GM19372 (cell line): ENCODE data around the gene ZNF695.
A peak's percentile ranks its signal among the peaks of the same experiment; 100 is the strongest.
"Not testable (repeated sequence)": the region's sequence is repeated elsewhere in the genome, so short reads cannot be mapped to it uniquely, and the experiment has no call there.

ENCODE experiments used
- ATAC-seq: cut with Tn5 transposase; IDR thresholded peaks from one replicate; pipeline ENCODE4 v1.9.1; 2021; ENCODE audit warnings: mild to moderate bottlenecking, low read depth, moderate library complexity; ENCODE audit not compliant: unreplicated experiment

Gene ZNF695

GRCh38 chr1:247007511-247008405 lies at the start of gene ZNF695:
Gene ZNF695, minus strand, starts transcription at chr1:247008057. Its CDS starts 149 bp downstream, at chr1:247007908.
- ATAC-seq, result peak; percentile 99

DNA sequence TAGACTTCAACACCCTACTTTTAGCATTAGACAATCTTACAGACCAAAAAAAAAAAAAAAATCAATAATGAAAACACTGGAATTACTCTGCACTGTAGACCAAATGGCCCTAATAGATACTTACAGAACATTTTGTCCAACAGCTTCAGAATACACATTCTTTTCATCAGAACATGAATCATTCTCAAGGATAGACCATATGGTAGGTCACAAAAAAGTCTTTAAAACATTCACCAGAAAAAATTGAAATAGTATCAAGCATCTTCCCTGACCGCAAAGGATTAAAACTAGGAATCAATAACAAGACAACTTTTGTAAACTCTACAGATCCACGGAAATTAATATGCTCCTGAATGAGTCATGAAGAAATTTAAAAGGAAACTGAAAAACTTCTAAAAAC lies 48.2 kb upstream of the ZNF695 start:
- no peak for ATAC-seq

DNA sequence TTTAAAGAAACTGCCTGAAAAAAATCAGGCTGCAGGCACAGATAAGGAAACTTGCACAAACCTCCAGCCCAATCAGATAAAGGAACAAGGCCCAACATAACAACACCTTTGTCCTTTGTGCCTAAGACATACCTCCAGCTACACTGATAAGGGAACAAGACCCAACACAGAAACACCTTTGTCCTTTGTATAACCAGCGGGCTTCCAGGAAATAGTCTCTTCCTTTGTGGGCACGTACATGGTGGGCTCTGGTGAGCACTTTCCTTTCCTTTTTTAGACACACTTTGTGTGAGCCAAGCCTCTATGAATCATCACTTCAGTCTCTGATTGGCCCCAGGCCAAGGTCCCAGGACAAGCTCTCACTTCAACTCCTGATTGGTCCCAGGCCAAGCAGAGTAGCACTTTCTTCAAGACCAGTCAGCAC lies 47.1 kb upstream of the ZNF695 start:
- ATAC-seq, result no peak

GRCh38 chr1:247047702-247048101 lies 39.8 kb upstream of the ZNF695 start:
- ATAC-seq, result no peak

DNA sequence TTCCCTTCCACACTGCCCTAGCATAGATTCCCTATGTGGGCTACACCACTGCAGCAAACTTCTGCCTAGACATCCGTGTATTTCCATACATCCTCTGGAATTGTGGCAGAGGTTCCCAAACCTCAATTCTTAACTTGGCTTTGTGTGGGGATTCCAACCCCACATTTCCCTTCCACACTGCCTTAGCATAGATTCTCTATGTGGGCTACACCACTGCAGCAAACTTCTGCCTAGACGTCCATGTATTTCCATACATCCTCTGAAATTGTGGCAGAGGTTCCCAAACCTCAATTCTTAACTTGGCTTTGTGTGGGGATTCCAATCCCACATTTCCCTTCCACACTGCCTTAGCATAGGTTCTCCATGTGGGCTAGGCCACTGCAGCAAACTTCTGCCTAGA lies 39.4 kb upstream of the ZNF695 start:
- no peak for ATAC-seq

DNA sequence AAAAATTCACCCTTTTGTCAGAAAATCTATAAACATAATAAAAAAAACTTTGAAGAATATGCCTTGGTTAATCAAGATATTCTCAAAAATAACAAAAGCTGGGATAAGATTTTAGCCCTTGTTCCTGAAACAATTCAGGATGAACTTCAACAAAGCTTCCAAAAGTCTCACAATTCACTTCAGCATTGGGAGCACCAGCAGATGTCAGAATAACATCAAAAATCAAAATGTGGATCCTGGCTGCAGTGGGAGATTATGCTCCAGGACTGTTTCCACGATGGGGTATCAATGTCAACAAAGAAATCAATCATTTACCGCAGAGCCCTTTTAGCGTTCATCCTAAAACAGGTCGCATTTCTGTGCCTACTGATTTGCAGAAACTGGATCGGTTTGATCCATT lies 35.5 kb upstream of the ZNF695 start:
- ATAC-seq, result no peak

DNA sequence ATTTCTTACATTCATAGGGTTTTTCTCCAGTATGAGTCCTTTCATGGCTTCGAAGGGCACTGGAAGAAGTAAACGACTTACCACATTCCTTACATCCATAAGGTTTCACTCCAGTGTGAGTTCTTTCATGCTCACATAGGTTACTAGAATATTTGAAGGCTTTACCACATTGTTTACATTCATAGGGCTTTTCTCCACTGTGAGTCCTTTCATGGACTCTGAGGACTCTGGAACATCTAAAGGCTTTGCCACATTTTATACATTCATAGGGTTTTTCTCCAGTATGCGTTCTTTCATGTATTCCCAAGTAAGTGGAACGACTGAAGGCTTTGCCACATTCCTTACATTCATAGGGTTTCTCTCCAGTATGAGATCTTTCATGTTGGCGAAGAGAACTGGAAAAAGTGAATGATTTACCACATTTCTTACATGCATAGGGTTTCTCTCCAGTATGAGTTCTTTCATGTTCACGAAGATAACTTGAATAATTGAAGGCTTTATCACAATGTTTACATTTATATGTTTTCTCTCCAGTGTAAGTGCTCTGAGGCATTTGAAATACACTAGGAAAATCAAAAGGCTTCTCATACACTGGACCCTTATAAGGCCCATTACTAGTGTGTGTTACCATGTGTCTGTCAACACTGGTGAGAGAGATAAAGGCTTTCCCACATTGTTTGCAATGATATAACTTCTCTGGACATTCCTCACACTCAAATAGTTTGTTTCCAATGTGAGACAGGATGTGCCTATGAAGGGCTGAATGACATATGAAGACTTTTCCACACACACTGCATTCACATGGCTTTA lies 29.9 kb upstream of the ZNF695 start:
- no peak for ATAC-seq

DNA sequence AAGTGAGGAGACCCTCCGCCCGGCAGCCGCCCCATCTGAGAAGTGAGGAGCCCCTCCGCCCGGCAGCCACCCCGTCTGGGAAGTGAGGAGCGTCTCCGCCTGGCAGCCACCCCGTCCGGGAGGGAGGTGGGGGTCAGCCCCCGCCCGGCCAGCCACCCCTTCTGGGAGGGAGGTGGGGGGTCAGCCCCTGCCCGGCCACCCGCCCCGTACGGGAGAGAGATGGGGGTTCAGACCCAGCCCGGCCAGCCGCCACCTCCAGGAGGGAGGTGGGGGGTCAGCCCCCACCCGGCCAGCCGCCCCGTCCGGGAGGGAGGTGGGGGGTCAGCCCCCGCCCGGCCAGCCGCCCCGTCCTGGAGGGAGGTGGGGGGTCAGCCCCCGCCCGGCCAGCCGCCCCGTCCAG lies 24.4 kb upstream of the ZNF695 start:
- not testable (repeated sequence) for ATAC-seq

DNA sequence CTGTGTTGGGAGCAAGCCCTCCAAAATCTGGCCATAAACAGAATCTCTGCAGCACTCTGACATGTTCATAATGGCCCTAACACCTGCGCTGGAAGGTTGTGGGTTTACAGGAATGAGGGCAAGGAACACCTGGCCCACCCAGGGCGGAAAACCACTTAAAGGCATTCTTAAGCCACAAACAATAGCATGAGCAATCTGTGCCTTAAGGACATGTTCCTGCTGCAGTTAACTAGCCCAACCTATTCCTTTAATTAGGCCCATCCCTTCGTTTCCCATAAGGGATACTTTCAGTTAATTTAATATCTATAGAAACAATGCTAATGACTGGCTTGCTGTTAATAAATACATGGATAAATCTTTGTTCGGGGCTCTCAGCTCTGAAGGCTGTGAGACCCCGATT lies 16.8 kb upstream of the ZNF695 start:
- ATAC-seq, result not testable (repeated sequence)

GRCh38 chr1:247013391-247013790 lies 5.5 kb upstream of the ZNF695 start:
- no peak for ATAC-seq

GRCh38 chr1:247008406-247008799 lies 546 bp upstream of the ZNF695 start:
- no peak for ATAC-seq

GRCh38 chr1:247004081-247004480 lies 3.8 kb downstream of the ZNF695 start:
- ATAC-seq, result not testable (repeated sequence)

- ATAC-seq, result no peak
Measured at GRCh38 chr1:246989901-246990300, 18.0 kb downstream of the ZNF695 start.

DNA sequence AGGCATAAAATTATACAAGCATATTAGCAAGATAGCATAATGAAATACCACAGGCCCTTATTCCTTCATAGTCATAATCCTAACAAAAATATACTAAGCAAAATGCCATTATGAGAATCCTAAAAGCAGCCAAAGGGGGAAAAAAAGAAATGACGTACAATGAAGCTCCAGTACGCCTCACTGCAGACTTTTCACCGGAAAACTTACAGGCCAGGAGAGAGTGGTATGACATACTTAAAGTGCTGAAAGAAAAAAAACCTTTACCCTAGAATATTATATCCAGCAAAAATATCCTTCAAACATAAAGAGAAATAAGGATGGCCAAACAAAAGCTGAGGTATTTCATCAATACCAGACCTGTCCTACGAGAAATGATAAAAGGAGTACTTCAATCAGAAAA lies 19.5 kb downstream of the ZNF695 start:
- no peak for ATAC-seq

DNA sequence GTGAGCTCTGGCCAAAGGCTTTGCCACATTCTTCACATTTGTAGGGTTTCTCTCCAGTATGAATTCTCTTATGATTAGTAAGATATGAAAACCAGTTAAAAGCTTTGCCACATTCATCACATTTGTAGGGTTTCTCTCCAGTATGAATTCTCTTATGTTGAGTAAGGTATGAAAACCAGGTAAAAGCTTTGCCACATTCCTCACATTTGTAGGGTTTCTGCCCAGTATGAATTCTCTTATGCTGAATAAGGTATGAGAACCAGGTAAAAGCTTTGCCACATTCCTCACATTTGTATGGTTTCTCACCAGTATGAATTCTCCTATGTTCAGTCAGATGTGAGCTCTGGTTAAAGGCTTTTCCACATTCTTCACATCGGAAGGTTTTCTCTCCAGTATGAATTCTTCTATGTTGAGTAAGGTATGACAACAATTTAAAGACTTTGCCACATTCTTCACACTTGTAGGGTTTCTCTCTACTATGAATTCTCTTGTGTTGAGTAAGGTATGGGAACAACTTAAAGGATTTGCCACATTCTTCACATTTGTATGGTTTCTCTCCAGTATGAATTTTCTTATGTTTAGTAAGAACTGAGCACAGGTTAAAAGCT lies 20.7 kb downstream of the ZNF695 start:
- no peak for ATAC-seq

DNA sequence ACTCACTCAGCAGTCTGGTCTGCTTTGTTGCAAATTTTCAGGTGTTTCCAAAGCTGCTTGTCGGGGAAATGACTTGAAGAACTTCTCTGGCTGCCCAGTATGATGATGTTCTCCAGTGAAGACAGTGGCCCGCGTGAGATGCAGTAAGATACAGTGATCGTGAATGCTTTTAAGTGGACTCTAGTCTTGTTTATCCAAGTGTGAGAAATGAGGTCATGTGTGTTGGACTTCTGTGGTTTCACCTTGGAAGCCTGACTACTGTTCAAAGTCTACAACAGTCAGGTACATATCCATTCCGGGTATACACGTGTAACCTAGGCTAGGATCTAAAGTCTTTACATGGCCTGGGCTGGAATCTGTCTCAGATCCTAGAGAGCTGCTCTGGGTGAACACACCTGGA lies 29.1 kb downstream of the ZNF695 start:
- no peak for ATAC-seq

- ATAC-seq, result no peak
Measured at GRCh38 chr1:246978281-246978680, 29.6 kb downstream of the ZNF695 start.

GRCh38 chr1:246971969-246972368 lies 35.9 kb downstream of the ZNF695 start:
- ATAC-seq, result no peak

DNA sequence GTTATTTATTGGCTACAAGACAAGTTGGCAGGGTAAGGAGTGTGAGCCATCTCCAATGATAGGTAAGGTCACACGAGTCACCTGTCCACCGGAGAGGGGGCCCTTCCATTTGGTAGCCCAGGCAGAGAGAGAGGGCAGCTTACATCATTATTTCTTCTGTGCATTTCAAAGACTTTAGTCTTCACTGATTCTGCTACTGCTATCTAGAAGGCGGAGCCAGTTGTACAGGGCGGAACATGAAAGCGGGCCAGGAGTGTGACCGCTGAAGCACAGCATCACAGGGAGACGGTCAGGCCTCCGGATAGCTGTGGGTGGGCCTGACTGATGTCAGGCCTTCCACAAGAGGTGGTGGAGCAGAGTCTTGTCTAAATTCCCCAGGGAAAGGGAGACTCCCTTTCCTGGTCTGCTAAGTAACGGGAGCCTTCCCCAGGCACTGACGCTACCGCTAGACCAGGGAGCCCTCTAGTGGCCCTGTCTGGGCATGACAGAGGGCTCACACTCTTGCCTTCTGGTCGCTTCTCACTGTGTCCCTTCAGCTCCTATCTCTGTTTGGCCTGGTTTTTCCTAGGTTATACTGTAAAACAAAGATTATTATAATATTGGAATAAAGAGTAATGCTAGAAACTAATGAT lies 36.7 kb downstream of the ZNF695 start:
- no peak for ATAC-seq

- ATAC-seq, result no peak
Measured at GRCh38 chr1:246969621-246970020, 38.2 kb downstream of the ZNF695 start.

DNA sequence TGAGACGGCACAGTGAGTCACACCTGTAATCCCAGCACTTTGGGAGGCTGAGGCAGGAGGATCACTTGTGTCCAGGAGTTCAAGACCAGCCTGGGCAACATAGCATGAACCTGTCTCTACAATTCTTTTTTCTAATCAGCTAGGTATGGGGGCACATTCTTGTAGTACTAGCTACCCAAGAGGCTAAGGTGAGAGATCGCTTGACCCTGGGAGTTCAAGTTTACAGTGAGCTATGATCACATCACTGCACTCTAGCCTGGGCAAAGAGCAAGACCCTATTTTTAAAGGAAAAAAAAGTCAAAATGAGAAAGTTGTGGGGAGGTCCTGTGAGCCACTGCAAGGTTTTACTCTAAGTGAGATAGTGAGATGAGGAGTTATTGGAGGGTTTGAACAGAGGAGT lies 41.4 kb downstream of the ZNF695 start:
- ATAC-seq, result no peak
